ENCODE measurements around the gene CCDC82.

The CCDC82 gene

GRCh38 chr11:96329419-96329818 is 60.3 kb downstream of the CCDC82 start:
- peak; percentile 53 for DNase-seq (ENCODE audit: low spot score)

GRCh38 chr11:96328395-96329010 is 61.2 kb downstream of the CCDC82 start:
- DNase-seq (ENCODE audit: low spot score) = no peak

- no peak for DNase-seq (ENCODE audit: low spot score)
These were observed 62.8 kb downstream of the CCDC82 start for GRCh38 chr11:96326959-96327358.

GRCh38 chr11:96324912-96325311 is 64.8 kb downstream of the CCDC82 start:
- no peak for DNase-seq (ENCODE audit: low spot score)

GRCh38 chr11:96323642-96323985 is 66.1 kb downstream of the CCDC82 start:
- DNase-seq (ENCODE audit: low spot score) = no peak

GRCh38 chr11:96322775-96323641 is 66.7 kb downstream of the CCDC82 start:
- DNase-seq (ENCODE audit: low spot score) = no peak

GRCh38 chr11:96321091-96321490 is 68.6 kb downstream of the CCDC82 start:
- DNase-seq (ENCODE audit: low spot score) = no peak

GRCh38 chr11:96319898-96320656 is 69.6 kb downstream of the CCDC82 start:
- DNase-seq (ENCODE audit: low spot score) = no peak

GRCh38 chr11:96318850-96319249 is 70.9 kb downstream of the CCDC82 start:
- no peak for DNase-seq (ENCODE audit: low spot score)

GRCh38 chr11:96318399-96318798 is 71.3 kb downstream of the CCDC82 start:
- no peak for DNase-seq (ENCODE audit: low spot score)

- DNase-seq (ENCODE audit: low spot score) = peak; percentile 76
These were observed 71.7 kb downstream of the CCDC82 start for GRCh38 chr11:96317985-96318384.

- no peak for DNase-seq (ENCODE audit: low spot score)
These were observed 72.1 kb downstream of the CCDC82 start for GRCh38 chr11:96317571-96317970.

GRCh38 chr11:96316869-96317268 is 72.8 kb downstream of the CCDC82 start:
- no peak for DNase-seq (ENCODE audit: low spot score)

- DNase-seq (ENCODE audit: low spot score) = no peak
These were observed 74.2 kb downstream of the CCDC82 start for GRCh38 chr11:96315476-96315875.

- no peak for DNase-seq (ENCODE audit: low spot score)
These were observed 75.2 kb downstream of the CCDC82 start for GRCh38 chr11:96314326-96315020.

GRCh38 chr11:96313163-96313562 is 76.5 kb downstream of the CCDC82 start:
- DNase-seq (ENCODE audit: low spot score) = no peak

GRCh38 chr11:96311120-96311568 is 78.6 kb downstream of the CCDC82 start:
- DNase-seq (ENCODE audit: low spot score) = no peak

GRCh38 chr11:96310236-96310635 is 79.5 kb downstream of the CCDC82 start:
- DNase-seq (ENCODE audit: low spot score) = no peak

GRCh38 chr11:96309643-96310017 is 80.1 kb downstream of the CCDC82 start:
- DNase-seq (ENCODE audit: low spot score) = no peak

GRCh38 chr11:96309016-96309642 is 80.6 kb downstream of the CCDC82 start:
- DNase-seq (ENCODE audit: low spot score) = no peak

GRCh38 chr11:96307776-96308140 is 82.0 kb downstream of the CCDC82 start:
- DNase-seq (ENCODE audit: low spot score) = no peak

All from activated CD4-positive, alpha-beta T cell treated with anti-CD3 and anti-CD28 coated beads, Interleukin-2, Interleukin-4, amounts not matched to agents 100 ng/mL and 50 ng/mL, durations not matched to agents 16 hours and 8 hours (primary cell).